Measurements from ENCODE around the gene TRPM2. TPM values are rescaled to one million over a fixed set of nuclear protein-coding genes. Genes with fewer than 3 reads are reported as not detected.

TRPM2 gene
- total RNA-seq, 1 experiment from 2014 or later = 28.1 TPM

DNA sequence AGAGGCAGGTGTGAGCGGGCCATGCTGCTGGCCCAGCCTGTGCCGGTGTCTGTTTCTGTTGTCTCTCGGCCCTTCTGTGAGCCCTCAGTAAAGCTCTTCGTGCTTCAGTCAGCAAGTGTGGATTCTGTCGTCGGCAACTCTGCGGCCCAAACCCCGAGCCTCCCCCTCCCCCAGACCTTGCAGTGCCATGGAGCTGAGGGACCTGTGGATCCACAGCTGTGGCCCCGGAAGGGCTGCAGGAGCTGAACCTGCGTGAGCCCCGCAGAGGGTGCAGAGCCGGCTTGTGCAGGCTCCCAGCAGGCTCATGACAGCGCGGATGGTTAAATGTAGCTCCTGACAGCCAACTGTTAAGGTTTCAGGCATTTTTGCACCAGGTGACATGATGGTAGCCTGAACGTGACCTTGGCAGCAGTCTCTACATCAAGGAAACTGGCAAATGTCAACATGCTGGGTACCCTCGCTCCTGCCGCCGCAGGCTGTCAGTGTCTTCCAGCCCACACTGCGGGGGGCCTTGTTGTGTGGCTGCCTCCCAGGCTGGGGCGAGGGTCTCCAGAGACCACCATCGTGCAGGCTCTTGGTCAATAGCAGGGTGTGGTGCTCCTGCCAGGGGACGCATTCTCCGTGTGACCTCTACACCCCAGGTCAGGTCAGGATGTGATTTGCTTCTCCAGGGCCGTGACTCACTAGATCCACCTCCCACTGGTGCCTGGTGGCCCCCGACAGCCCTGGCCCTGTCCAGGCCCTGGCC lies 108.8 kb downstream of the TRPM2 start (continued):
- TF ChIP-seq, protein P1, sequence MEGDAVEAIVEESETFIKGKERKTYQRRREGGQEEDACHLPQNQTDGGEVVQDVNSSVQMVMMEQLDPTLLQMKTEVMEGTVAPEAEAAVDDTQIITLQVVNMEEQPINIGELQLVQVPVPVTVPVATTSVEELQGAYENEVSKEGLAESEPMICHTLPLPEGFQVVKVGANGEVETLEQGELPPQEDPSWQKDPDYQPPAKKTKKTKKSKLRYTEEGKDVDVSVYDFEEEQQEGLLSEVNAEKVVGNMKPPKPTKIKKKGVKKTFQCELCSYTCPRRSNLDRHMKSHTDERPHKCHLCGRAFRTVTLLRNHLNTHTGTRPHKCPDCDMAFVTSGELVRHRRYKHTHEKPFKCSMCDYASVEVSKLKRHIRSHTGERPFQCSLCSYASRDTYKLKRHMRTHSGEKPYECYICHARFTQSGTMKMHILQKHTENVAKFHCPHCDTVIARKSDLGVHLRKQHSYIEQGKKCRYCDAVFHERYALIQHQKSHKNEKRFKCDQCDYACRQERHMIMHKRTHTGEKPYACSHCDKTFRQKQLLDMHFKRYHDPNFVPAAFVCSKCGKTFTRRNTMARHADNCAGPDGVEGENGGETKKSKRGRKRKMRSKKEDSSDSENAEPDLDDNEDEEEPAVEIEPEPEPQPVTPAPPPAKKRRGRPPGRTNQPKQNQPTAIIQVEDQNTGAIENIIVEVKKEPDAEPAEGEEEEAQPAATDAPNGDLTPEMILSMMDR (IDR thresholded peaks at IDR 0.05 in 2 of 3, conservative IDR thresholded peaks at IDR 0.05 in 1 of 3; ENCODE audit: borderline replicate concordance in 1 of 3, insufficient read depth in 1 of 3, low read depth in 2 of 3, low read length in 2 of 3) = no peak
- no peak for TF ChIP-seq ZNF274 (IDR thresholded peaks at IDR 0.05; ENCODE audit: low read depth, low read length)
- TF ChIP-seq, protein P2, sequence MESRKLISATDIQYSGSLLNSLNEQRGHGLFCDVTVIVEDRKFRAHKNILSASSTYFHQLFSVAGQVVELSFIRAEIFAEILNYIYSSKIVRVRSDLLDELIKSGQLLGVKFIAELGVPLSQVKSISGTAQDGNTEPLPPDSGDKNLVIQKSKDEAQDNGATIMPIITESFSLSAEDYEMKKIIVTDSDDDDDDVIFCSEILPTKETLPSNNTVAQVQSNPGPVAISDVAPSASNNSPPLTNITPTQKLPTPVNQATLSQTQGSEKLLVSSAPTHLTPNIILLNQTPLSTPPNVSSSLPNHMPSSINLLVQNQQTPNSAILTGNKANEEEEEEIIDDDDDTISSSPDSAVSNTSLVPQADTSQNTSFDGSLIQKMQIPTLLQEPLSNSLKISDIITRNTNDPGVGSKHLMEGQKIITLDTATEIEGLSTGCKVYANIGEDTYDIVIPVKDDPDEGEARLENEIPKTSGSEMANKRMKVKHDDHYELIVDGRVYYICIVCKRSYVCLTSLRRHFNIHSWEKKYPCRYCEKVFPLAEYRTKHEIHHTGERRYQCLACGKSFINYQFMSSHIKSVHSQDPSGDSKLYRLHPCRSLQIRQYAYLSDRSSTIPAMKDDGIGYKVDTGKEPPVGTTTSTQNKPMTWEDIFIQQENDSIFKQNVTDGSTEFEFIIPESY (IDR thresholded peaks at IDR 0.05; ENCODE audit: extremely low read depth, insufficient replicate concordance, low read length) = no peak
- TF ChIP-seq, protein P3, sequence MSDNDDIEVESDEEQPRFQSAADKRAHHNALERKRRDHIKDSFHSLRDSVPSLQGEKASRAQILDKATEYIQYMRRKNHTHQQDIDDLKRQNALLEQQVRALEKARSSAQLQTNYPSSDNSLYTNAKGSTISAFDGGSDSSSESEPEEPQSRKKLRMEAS (IDR thresholded peaks at IDR 0.05) = no peak
- no peak for TF ChIP-seq SRF (IDR thresholded peaks at IDR 0.05; ENCODE audit: low read depth)

DNA sequence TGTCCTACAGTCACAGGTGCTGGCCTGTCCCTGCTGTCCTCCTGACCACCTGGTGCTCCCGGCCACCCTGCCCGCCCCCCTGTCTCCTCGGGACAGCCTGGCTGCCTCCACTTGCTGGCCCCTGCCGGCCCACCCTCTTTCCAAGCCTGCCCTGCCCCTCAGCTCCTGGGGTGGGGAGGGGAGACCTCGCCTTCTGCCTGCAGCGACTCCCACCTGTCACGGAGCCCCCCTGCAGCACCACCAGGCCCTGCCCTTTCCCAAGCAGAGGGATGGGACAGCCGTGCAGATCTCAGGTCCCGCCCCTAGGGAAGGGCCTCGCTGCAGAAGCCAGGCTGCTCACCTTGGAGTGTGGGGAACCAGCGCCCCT lies 109.4 kb downstream of the TRPM2 start:
- H2AFZ ChIP-seq (ENCODE audit: low read depth, low read length, poor library complexity, severe bottlenecking) = no peak overlapping the region
- no peaks in the 10 kb centered on the region for H3K36me3 ChIP-seq (ENCODE audit: control insufficient read depth in 1 of 2, insufficient read depth in 2 of 2, low read length in 2 of 2)
- no peak overlapping the region for H3K9ac ChIP-seq (ENCODE audit: low read length)
- no peak overlapping the region for H3K27ac ChIP-seq (ENCODE audit: low read depth, low read length)
- H3K79me2 ChIP-seq (ENCODE audit: insufficient read depth, low read length) = no peaks in the 10 kb centered on the region
- no peak overlapping the region for H3K4me3 ChIP-seq (replicated peaks in 1 of 2; ENCODE audit: low read depth in 1 of 2, low read length in 2 of 2)
- no peaks in the 10 kb centered on the region for H4K20me1 ChIP-seq (ENCODE audit: insufficient read depth)
- no peak overlapping the region for H3K4me2 ChIP-seq (ENCODE audit: low read length)
- H3K27me3 ChIP-seq (ENCODE audit: insufficient read depth, low read length) = no peaks in the 10 kb centered on the region
- H3K4me1 ChIP-seq (ENCODE audit: control insufficient read depth in 1 of 2, insufficient read depth in 2 of 2, low read length in 2 of 2) = no peaks in the 10 kb centered on the region
- POLR2A ChIA-PET = no interaction called here
- BruUV-seq (replicated peaks) = no TSS peak
- H3K9me2 ChIP-seq (ENCODE audit: insufficient read depth) = no peaks in the 10 kb centered on the region
- TF ChIP-seq CEBPB (IDR thresholded peaks at IDR 0.05; ENCODE audit: low read depth) (no peak), SIN3A (IDR thresholded peaks at IDR 0.05; ENCODE audit: low read depth) (no peak)
- DNase-seq (ENCODE audit: low read depth, low spot score) (no peak), ATAC-seq (no peak)
- no peaks in the 10 kb centered on the region for H3K9me3 ChIP-seq (ENCODE audit: control insufficient read depth in 1 of 2, insufficient read depth in 1 of 2, low read depth in 1 of 2, low read length in 2 of 2)
- RAD21 ChIA-PET (ENCODE audit: low non-redundant PET in 1 of 2, low total read pairs in 2 of 2, uncharacterized antibody in 2 of 2, unreplicated experiment in 2 of 2) = no interaction called here
- CTCF ChIA-PET = no interaction called here
- intact Hi-C loops (cut with micrococcal nuclease) = no loop called here
